Chondrocyte (in vitro differentiated cells): ENCODE measurements around the gene MRPL9. TPM values are rescaled to one million over a fixed set of nuclear protein-coding genes. Genes with fewer than 3 reads are reported as not detected.

Experiments used
- DNase-seq: peaks from one replicate; pipeline ENCODE4 v3.0.0; 2021; ENCODE audit warnings: mixed read lengths, low spot score
- H3K27ac Mint-ChIP-seq: one replicate; pipeline ENCODE4 v1.8.0; 2021; ENCODE audit warnings: mild to moderate bottlenecking, moderate library complexity, mixed read lengths; ENCODE audit not compliant: unreplicated experiment
- H3K27me3 Mint-ChIP-seq: 2 replicates; pipeline ENCODE4 v1.8.0; 2021; ENCODE audit warnings: low read depth, mixed read lengths
- H3K36me3 Mint-ChIP-seq: 2 replicates; pipeline ENCODE4 v1.8.0; 2021; ENCODE audit warnings: low read depth, mixed read lengths
- H3K4me1 Mint-ChIP-seq: 2 replicates; pipeline ENCODE4 v1.8.0; 2021; ENCODE audit warnings: low read depth, mild to moderate bottlenecking, mixed read lengths
- H3K4me3 Mint-ChIP-seq: one replicate; pipeline ENCODE4 v1.8.0; 2021; ENCODE audit warnings: mild to moderate bottlenecking, moderate library complexity, mixed read lengths; ENCODE audit not compliant: unreplicated experiment
- H3K9me3 Mint-ChIP-seq: 2 replicates; pipeline ENCODE4 v1.8.0; 2021; ENCODE audit warnings: low read depth, mixed read lengths
- CTCF ChIP-seq: fragments of 200-600 bp; sonication (generic); IDR thresholded peaks from 2 replicates; pipeline ENCODE4 v1.5.0; 2021; ENCODE audit warnings: antibody characterized with exemption, mild to moderate bottlenecking, moderate library complexity
- total RNA-seq: library from RNA; stranded (reverse); gene quantifications from 3 replicates; pipeline ENCODE4 v1.2.1, GENCODE V29; 2021

The MRPL9 gene
- total RNA-seq, 1 donor from 2014 or later, result 58.2 TPM

- Mint-ChIP-seq H3K36me3 (peaks cover 18% of the 10 kb centered on the region), H3K27ac (peak overlapping the region; percentile 85), H3K4me1 (peaks cover 19% of the 10 kb centered on the region), H3K27me3 (no peaks in the 10 kb centered on the region), H3K4me3 (peak overlapping the region; percentile 91), H3K9me3 (no peaks in the 10 kb centered on the region)
- DNase-seq, result no peak
- no peak for TF ChIP-seq CTCF
Observed at GRCh38 chr1:151763990-151764389, 694 bp upstream of the MRPL9 start.

- no peak for TF ChIP-seq CTCF
- Mint-ChIP-seq H3K36me3 (peaks cover 20% of the 10 kb centered on the region), H3K4me1 (peaks cover 19% of the 10 kb centered on the region), H3K4me3 (no peak overlapping the region), H3K27ac (no peak overlapping the region), H3K27me3 (no peaks in the 10 kb centered on the region), H3K9me3 (no peaks in the 10 kb centered on the region)
- DNase-seq, result no peak
Observed at GRCh38 chr1:151760597-151761385, 2.5 kb downstream of the MRPL9 start.

GRCh38 chr1:151759241-151759640 lies 4.1 kb downstream of the MRPL9 start:
- peaks cover 16% of the 10 kb centered on the region for H3K4me1 Mint-ChIP-seq
- TF ChIP-seq CTCF, result no peak
- H3K9me3 Mint-ChIP-seq, result no peaks in the 10 kb centered on the region
- H3K27me3 Mint-ChIP-seq, result no peaks in the 10 kb centered on the region
- H3K4me3 Mint-ChIP-seq, result no peak overlapping the region
- no peak overlapping the region for H3K27ac Mint-ChIP-seq
- peaks cover 20% of the 10 kb centered on the region for H3K36me3 Mint-ChIP-seq
- no peak for DNase-seq

- Mint-ChIP-seq H3K4me3 (no peak overlapping the region), H3K27ac (no peak overlapping the region), H3K27me3 (peaks cover 3% of the 10 kb centered on the region), H3K36me3 (peaks cover 15% of the 10 kb centered on the region), H3K9me3 (no peaks in the 10 kb centered on the region), H3K4me1 (no peaks in the 10 kb centered on the region)
- no peak for TF ChIP-seq CTCF
- no peak for DNase-seq
Observed at GRCh38 chr1:151756291-151756690, 7.0 kb downstream of the MRPL9 start.

DNA sequence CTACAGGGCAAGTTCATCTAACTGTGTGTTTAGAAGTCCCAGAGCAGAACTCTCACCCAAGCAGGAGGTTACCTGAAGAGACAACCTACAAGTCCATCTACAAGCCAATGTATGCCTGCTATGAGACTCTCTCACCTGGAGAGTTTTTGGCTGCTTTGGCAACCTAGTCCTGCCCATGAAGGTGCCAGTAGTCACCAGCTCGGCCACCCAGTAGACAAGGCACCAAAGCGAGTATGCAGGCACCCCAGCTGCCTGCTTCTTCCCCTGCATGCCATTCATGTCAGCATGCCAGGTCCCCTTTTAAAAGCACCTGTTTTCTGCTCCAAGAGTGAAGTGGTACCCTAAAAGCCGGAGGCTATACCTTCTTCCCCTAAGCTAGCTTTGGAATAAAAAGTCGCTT lies 21.8 kb downstream of the MRPL9 start:
- Mint-ChIP-seq H3K9me3 (peaks cover 6% of the 10 kb centered on the region), H3K36me3 (no peaks in the 10 kb centered on the region), H3K4me1 (no peaks in the 10 kb centered on the region), H3K4me3 (no peak overlapping the region), H3K27me3 (peaks cover 38% of the 10 kb centered on the region), H3K27ac (no peak overlapping the region)
- no peak for DNase-seq
- no peak for TF ChIP-seq CTCF
